ENCODE results near the gene PDCD2L.

The PDCD2L gene

DNA sequence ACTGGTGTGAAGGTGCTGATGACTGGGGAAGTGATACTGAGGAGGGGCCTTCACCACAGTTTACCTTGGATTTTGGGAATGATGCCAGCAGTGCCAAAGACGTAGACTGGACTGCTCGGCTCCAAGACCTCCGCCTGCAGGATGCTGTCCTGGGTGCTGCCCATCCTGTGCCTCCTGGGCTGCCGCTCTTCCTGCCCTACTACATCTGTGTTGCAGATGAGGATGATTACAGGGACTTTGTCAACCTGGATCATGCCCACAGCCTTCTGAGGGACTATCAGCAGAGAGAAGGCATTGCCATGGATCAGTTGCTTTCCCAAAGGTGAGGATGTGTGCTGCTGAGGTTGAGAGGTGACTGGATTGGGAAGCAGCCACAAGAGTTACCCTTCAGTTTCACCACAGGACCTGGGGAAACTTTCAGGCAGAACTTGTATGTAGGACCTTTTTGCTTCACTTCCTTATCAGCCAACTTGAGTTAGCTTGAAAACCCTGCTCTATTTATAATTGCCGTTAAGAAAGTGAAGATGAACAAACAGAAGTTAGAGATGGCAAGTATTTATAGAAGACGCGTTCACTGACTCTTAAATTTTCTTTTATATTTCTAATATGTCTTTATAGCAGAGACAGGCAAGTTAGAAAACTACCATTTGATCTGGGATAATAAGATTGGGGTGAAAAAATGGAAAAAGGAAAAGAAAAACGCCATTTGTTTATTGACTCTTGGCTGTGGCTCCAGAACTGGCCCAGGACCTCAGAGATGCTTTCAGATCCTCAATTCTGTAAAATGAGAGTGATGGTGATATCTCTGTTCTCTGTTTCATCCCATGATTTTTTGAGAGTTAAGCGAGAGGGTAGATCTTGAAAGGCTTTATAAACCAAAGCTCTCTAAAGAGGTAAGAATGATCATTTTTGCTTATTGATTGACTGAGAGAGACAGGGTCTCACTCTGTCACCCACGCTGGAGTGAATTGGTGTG is 5.3 kb downstream of the PDCD2L start:
- Histone ChIP-seq H3K36me3 (peaks cover 77% of the 10 kb centered on the region), H3K4me1 (peaks cover 17% of the 10 kb centered on the region), H3K27ac (no peak overlapping the region), H4K20me1 (peaks cover 17% of the 10 kb centered on the region; the same call in 1 of the 2 replicates), H3K4me3 (no peak overlapping the region), H3K27me3 (no peaks in the 10 kb centered on the region), H3K9ac (no peak overlapping the region), H3K9me3 (no peaks in the 10 kb centered on the region), H3K4me2 (no peak overlapping the region)
- TF ChIP-seq Cebpa-rat (IDR thresholded peaks at IDR 0.05), result no peak

DNA sequence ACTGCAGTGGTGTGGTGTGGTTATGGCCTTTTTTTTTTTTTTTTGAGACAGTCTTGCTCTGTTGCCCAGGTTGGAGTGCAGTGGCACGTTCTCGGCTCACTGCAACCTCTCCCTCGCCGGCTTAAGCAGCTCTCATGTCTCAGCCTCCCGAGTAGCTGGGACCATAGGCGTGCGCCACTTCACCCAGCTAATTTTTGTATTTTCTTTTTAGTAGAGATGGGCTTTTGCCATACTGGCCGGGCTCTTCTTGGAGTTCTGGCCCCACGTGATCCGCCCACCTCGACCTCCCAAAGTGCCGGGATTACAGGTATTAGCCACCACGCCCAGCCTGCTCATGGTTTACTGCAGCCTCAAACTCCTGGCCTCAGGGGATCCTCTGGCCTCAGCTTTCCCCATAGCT is 7.0 kb downstream of the PDCD2L start:
- no peak overlapping the region for H3K4me2 ChIP-seq
- H3K4me3 ChIP-seq, result no peak overlapping the region
- H3K27me3 ChIP-seq, result no peaks in the 10 kb centered on the region
- peaks cover 95% of the 10 kb centered on the region for H3K36me3 ChIP-seq
- H3K9me3 ChIP-seq, result no peaks in the 10 kb centered on the region
- H4K20me1 ChIP-seq, result peaks cover 17% of the 10 kb centered on the region; the same call in 1 of the 2 replicates
- H3K4me1 ChIP-seq, result peaks cover 2% of the 10 kb centered on the region; the same call in 1 of the 2 replicates
- no peak overlapping the region for H3K9ac ChIP-seq
- no peak overlapping the region for H3K27ac ChIP-seq
- no peak for TF ChIP-seq Cebpa-rat (IDR thresholded peaks at IDR 0.05)

DNA sequence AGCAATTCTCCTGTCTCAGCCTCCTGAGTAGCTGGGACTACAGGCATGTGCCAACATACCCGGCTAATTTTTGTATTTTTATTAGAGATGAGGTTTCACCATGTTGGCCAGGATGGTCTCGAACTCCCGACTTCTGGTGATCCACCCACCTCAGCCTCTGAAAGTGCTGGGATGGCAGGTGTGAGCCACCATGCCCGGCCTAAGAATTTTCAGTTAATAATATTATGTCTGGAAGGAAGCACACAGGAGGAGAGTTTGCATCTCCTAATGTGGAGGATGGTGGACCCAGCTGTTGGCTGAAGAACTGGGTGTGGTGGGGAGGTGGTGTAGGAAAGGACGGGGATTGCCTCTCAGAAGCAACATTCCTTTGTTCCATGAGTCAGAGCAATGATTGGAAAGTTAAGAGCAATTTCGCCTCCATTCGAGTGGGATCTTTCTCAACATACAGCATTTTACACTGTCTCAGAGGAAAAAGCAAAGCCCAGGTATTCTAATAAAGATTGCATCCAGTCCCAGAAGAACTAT is 11.9 kb downstream of the PDCD2L start:
- no peak overlapping the region for H3K27ac ChIP-seq
- H3K36me3 ChIP-seq, result peaks cover 90% of the 10 kb centered on the region
- 0 out of 2 replicates have a peak, but pooled peaks cover 9% of the 10 kb centered on the region for H4K20me1 ChIP-seq
- H3K4me2 ChIP-seq, result no peak overlapping the region
- H3K4me3 ChIP-seq, result no peak overlapping the region
- no peak overlapping the region for H3K9ac ChIP-seq
- TF ChIP-seq Cebpa-rat (IDR thresholded peaks at IDR 0.05), result no peak
- no peaks in the 10 kb centered on the region for H3K27me3 ChIP-seq
- no peaks in the 10 kb centered on the region for H3K9me3 ChIP-seq
- H3K4me1 ChIP-seq, result no peaks in the 10 kb centered on the region

DNA sequence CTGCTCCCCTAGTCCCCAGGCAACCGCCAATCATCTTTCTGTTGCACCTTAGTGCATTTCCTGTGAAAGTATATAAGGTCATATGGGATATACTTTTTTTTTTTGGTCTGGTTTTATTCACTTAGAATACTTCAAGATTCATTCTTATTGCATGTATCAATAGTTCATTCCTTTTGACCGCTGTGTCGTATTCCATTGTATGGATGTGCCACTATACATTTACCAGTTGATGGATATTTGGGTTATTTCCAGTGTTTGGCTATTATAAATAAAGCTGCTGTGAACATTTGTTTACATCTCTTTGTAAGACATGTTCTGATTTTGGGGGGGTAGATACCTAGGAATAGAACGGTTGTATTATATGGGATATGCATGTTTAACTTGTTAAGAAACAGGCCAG is 14.1 kb downstream of the PDCD2L start:
- Histone ChIP-seq H3K4me3 (no peak overlapping the region), H3K36me3 (peaks cover 92% of the 10 kb centered on the region), H4K20me1 (0 out of 2 replicates have a peak, but pooled peaks cover 13% of the 10 kb centered on the region), H3K4me2 (no peak overlapping the region), H3K9ac (no peak overlapping the region), H3K27ac (no peak overlapping the region), H3K27me3 (no peaks in the 10 kb centered on the region), H3K9me3 (no peaks in the 10 kb centered on the region), H3K4me1 (no peaks in the 10 kb centered on the region)
- TF ChIP-seq Cebpa-rat (IDR thresholded peaks at IDR 0.05), result no peak

DNA sequence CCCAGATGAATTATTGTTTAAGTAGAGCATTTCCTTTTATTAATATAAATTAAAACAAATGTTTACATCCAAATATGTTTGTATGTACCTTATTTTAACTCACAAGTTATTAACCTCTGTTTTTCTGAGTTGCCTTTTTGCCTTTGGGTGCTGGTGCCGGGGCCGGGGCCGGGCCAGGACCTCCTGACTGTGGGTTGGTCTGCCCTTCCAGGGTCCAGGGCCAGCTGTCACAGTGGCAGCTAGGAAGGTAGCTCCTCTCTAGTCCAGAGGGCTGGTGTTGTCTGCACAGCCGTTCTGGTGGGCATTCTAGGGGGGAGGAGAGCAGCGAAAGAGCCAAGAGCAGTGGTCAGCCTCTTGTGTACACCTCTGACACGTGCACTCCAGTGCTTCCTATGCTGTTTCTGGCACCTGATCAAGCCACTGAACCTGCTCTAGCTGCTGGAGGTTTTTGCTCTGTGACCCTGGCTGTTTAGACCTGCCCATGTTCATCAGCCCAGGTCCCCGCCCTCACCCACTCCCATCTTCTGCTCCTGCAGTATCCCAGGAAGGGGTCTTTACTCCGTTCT is 22.0 kb downstream of the PDCD2L start:
- H3K4me3 ChIP-seq, result no peak overlapping the region
- H3K9ac ChIP-seq, result no peak overlapping the region

DNA sequence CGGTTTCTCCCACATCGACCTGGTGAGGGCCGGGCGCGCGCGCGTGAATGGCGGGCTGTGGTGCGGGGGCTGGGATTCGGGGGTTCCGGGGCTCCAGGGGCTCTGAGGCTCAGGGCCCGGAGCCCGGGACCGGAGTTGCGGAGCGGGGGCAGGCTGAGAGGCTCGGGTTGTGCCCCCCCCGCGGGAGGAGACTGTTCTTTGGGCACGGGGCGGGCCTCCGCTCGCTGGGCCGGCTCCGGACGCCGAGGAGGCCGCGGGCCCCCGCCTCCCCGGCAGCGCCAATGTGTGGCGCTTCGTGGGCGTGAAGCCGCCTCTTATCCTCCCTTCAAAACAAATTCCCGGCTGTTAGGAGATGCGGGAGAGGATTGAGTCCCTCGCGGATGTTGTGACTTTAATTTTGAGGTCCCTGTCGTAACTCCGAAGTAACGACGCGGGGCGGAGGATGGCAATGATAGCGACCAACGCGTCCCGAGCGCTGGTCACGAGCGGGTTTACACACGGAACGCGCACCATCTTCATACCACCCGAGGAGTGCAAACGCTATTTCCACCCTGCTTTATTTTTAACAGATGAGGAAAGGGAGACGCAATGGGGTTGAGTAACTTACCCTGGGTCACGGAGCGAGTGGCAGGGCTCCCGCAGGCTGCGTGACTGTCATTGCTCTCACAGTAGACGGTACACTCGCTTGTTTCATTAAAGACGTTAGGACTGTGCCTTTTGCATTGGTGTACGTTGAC is 24.5 kb downstream of the PDCD2L start:
- TF ChIP-seq Cebpa-rat (IDR thresholded peaks at IDR 0.05), result no peak
- Histone ChIP-seq H3K9me3 (no peaks in the 10 kb centered on the region), H3K9ac (peak overlapping the region; percentile 98), H3K4me1 (peaks cover 29% of the 10 kb centered on the region), H3K27ac (peak overlapping the region; percentile 98), H4K20me1 (peaks cover 53% of the 10 kb centered on the region), H3K4me3 (peak overlapping the region; percentile 99), H3K27me3 (no peaks in the 10 kb centered on the region), H3K36me3 (peaks cover 51% of the 10 kb centered on the region), H3K4me2 (peak overlapping the region; percentile 94)

More for the DNA sequence above, 22.0 kb downstream of the PDCD2L start:
- Histone ChIP-seq H3K4me2 (no peak overlapping the region), H3K27me3 (no peaks in the 10 kb centered on the region), H3K27ac (no peak overlapping the region), H3K9me3 (no peaks in the 10 kb centered on the region), H3K36me3 (peaks cover 56% of the 10 kb centered on the region), H3K4me1 (peaks cover 23% of the 10 kb centered on the region), H4K20me1 (peaks cover 30% of the 10 kb centered on the region)
- no peak for TF ChIP-seq Cebpa-rat (IDR thresholded peaks at IDR 0.05)

DNA sequence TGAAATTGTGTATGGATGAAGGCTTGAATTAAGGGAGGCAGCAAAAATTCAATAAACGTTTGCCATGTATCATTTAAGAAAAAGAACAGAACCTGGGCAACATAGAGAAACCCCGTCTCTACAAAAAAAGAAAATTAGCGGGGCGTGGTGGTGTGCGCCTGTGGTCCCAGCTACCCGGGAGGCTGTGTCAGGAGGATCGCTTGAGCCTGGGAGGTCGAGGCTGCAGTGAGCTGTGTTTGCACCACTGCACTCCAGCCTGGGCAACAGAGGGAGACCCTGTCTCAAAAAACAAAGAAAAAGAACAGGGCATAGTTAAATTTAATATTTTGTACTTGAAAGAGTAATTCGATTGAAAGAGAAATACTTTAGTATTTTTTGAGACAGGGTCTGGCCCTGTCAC is 25.4 kb downstream of the PDCD2L start:
- Histone ChIP-seq H3K4me1 (peaks cover 29% of the 10 kb centered on the region), H3K4me2 (peak overlapping the region; percentile 94), H3K9me3 (no peaks in the 10 kb centered on the region), H3K27me3 (no peaks in the 10 kb centered on the region), H3K4me3 (peak overlapping the region; percentile 99), H3K27ac (0 out of 2 replicates have a peak overlapping the region, but pooled peaks have one; percentile 98), H4K20me1 (peaks cover 62% of the 10 kb centered on the region), H3K36me3 (peaks cover 51% of the 10 kb centered on the region), H3K9ac (peak overlapping the region; percentile 98)
- no peak for TF ChIP-seq Cebpa-rat (IDR thresholded peaks at IDR 0.05)

DNA sequence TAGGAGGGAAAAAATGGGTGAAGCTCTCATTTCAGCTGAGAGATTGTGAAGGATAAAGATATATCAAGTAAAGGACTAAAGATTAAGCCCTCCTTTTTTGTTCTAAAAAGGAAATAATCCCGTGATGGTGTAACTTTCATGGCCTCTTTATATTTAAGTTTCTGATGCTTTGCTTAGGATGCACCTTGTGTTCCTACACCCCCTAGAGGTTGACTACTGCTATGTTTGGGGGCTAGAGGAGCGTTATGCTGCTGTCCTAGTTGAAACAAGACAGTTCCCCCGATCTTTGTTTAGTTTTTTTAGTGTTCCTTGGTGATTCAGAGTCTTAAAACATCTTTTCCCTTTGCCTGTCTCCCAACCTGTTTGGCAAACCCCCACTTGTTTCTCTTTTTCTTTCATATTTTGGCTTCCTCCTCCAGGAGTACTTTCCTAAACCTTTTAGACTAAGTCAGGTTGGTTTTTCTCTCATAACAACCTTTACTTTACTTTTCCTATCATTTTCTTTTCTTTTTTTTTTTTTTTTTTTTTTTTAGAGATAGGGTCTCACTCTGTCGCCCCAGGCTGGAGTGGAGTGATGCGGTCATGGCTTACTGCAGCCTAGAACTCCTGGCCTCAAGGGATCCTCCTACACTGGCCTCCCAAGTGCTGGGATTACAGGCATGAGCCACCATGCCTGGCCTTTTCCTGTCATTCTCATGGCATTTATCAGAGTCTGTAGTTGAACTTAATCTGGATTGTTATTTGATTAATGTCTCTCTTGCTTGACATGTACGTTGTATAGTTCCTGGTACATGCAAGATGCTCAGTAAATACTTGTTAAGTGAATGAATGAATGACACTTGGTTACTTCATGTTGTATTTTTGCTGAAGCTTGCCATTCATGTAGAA is 26.8 kb downstream of the PDCD2L start:
- H3K4me2 ChIP-seq, result peak overlapping the region; percentile 94
- H3K4me3 ChIP-seq, result peak overlapping the region; percentile 26; the same call in 1 of the 2 replicates
- TF ChIP-seq Cebpa-rat (IDR thresholded peaks at IDR 0.05), result no peak
- peaks cover 76% of the 10 kb centered on the region for H4K20me1 ChIP-seq
- H3K36me3 ChIP-seq, result peaks cover 55% of the 10 kb centered on the region
- no peak overlapping the region for H3K27ac ChIP-seq
- no peaks in the 10 kb centered on the region for H3K9me3 ChIP-seq
- peak overlapping the region; percentile 98 for H3K9ac ChIP-seq
- H3K27me3 ChIP-seq, result no peaks in the 10 kb centered on the region
- H3K4me1 ChIP-seq, result peaks cover 29% of the 10 kb centered on the region

Data from BLaER1 (cell line).